Suprapubic skin (tissue), 4 donors: ENCODE results near the gene MIER1.
"Not testable (repeated sequence)": the region's sequence is repeated elsewhere in the genome, so short reads cannot be mapped to it uniquely, and the experiment has no call there.

ENCODE experiments used
- CTCF ChIP-seq, 2 donors: fragments of 200-600 bp in 1 of 2; fragments of 450-650 bp in 1 of 2; sonication (generic) in 1 of 2; IDR thresholded peaks; one replicate each; pipeline ENCODE4 v1.5.1; 2016 to 2019; ENCODE audit warnings: antibody characterized with exemption in 2 of 2, mild to moderate bottlenecking in 1 of 2, moderate library complexity in 1 of 2
- POLR2A ChIP-seq, 2 donors: fragments of 450-650 bp; IDR thresholded peaks; one replicate each; pipeline ENCODE4 v1.6.1; 2017; ENCODE audit warnings: antibody characterized with exemption in 2 of 2, mild to moderate bottlenecking in 2 of 2, moderate library complexity in 2 of 2
- POLR2AphosphoS5 ChIP-seq, 3 donors: sonication (generic); formaldehyde crosslinking; IDR thresholded peaks; one replicate each; pipeline ENCODE4 v1.6.1; 2017; ENCODE audit warnings: antibody characterized with exemption in 3 of 3

- TF ChIP-seq POLR2A, CTCF, POLR2AphosphoS5 (IDR thresholded peaks at IDR 0.05): not testable (repeated sequence)
Measured at GRCh38 chr1:66966188-66966873, 41.5 kb downstream of the MIER1 start.
